GM21717 (cell line): Measurements from ENCODE around the gene NAPA.

Experiments
- ATAC-seq: cut with Tn5 transposase; IDR thresholded peaks from one replicate; pipeline ENCODE4 v1.9.1; 2021; ENCODE audit warnings: mild to moderate bottlenecking, moderate library complexity; ENCODE audit not compliant: unreplicated experiment

The NAPA gene

GRCh38 chr19:47514869-47515588, at the start of gene NAPA:
TSS of gene NAPA (minus strand) at chr19:47515063. CDS start at chr19:47514940, 123 bp downstream.
- peak; percentile 74 for ATAC-seq

GRCh38 chr19:47564081-47564480, 49.2 kb upstream of the NAPA start:
- ATAC-seq, result no peak

GRCh38 chr19:47561440-47562057, 46.7 kb upstream of the NAPA start:
- no peak for ATAC-seq

- ATAC-seq, result no peak
Observed at GRCh38 chr19:47560999-47561398, 46.1 kb upstream of the NAPA start.

DNA sequence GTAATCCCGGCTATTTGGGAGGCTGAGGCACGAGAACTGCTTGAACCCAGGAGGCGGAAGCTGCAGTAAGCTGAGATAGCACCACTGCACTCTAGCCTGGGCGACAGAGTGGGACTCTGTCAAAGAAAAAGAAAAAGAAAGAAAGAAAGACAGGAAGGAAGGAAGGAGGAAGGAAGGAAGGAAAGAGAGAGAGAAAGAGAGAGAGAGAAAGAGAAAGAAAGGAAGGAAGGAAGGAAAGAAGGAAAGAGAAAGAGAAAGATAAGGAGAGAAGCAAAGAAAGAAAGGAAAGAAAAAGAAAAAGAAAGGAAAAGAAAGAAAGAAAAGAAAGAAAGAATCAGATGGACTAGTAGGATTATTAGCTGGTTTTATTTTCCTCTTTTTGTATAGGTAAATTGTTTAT, 35.3 kb upstream of the NAPA start:
- ATAC-seq, result no peak

DNA sequence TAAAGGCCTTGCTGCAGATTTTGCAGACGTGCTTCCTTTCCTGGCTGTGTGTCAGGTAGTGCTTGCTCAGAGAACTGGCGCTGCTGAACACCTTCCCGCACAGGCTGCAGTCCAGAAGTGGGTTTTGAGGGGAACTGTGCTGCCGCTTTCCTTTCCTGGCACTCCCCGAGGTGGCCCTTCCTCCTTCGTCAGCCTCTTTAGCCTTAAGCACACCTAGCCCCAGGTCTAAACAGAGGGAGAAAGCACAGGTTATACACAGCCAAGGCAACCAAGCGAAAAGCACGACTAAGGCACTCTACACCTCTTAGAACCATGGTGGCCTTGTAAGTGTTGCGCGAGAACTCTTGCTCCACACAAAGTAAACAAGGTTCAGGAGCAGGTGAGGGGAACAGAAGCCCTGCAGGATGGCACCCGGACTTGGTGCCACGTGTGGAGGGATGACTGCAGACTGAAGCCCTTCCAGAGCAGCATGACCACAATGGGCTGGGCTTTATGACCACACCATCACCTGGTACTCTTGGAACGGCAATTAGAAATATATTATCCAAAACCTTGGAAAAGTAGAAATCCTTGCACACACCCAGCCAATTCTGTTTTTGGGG, 34.5 kb upstream of the NAPA start:
- no peak for ATAC-seq

DNA sequence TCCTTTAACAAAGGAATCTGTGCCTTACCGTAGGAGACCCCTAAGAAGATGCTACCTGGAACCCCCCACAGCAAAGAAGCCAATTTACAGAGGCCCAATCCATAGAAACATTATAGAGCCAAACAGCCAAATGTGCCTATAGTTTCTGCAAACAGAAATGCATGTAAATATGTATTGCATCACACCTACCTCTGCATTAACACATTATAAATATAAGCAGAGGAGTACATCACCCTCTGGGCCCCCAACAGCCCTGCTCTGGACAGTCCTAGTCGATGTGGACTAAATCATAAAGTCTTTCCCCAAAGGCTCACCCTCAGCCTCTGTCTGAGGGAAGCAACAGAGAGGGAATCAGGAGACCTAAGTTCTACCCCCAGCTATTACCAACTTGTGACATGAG, 32.3 kb upstream of the NAPA start:
- no peak for ATAC-seq

- no peak for ATAC-seq
Observed at GRCh38 chr19:47545061-47545948, 30.4 kb upstream of the NAPA start.

DNA sequence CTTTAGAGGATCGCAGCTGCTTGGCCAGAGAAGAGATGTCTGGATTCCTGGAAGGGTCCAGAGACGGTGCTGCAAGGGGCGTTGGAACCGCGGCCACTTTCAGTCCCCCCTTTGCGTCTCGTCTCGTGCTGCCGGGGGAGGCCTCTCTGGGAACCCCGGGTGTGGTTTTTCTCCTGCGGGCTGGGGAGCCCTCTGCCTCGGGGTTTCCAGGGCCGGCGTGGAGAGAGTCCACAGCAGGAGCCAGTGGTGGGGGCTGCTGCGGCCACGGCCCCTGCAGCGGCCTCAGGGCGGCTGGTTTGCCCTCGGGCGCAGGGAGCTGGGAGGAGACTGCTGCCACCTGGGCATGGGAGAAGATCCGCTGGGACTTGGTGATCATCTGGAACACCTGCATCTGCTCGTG, 29.6 kb upstream of the NAPA start:
- ATAC-seq, result no peak

- no peak for ATAC-seq
Observed at GRCh38 chr19:47544075-47544474, 29.2 kb upstream of the NAPA start.

- ATAC-seq, result no peak
Observed at GRCh38 chr19:47542030-47542475, 27.2 kb upstream of the NAPA start.

GRCh38 chr19:47541518-47541917, 26.7 kb upstream of the NAPA start:
- ATAC-seq, result no peak

- ATAC-seq, result no peak
Observed at GRCh38 chr19:47540748-47541147, 25.9 kb upstream of the NAPA start.

DNA sequence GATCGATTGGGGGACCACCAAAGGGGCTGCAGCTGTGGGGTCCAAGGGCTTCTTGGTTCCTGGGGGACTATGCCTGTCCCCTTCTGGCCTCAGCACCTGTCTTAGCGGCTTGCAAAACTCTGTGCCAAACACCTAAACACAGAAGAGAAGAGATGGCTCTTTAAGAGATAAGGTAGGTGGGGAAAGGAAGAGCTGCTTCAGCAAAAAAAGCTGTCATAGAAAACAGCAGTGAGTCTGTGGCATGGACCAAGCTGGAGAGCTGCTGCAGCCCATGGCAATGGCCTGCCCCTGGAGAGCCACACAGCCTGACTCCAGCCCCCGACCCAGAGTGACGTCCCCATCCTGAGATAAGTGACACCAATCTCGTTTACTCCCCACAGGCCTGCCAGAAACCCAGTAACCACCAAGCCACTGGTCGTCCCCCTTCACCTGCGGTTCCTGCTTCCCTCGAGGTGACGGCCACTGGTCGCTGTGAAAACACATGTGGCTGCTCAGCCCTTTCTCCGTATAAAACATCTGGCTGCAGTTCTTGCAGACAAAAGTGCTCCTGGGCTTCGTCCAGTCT, 25.0 kb upstream of the NAPA start:
- no peak for ATAC-seq

DNA sequence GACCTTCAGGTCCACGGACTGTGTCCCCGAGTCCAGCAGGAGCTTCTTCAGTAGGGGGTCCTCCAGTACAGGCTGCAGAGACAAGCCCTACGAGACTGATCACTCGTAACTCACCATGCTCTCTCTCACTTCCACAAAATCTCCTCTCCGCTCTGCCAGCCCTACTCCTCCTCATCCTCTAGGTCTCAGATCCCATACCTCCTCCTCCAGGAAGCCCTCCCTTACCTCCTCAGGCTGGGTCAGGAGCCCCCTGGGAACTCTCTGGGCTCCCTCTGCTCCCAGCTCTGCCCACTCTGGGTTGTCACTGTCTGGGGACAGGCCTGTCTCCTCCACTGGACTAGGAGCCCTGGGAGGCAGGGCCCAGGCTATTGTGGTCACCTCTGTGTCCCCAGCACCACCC, 23.9 kb upstream of the NAPA start:
- ATAC-seq, result no peak

DNA sequence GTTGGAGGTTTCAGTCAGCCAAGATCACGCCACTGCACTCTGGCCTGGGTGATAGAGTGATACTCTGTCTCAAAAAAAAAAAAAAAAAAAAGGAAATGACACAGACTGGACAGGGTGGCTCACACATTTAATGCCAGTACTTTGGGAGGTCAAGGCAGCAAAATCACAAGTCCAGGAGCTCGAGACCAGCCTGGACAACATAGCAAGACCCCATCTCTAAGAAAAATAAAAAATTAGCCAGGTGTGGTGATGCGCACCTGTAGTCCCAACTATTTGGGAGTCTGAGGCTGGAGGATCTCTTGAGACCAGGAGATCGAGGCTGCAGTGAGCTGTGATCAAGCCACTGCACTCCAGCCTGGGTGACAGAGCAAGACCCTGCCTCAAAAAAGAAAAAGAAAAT, 22.6 kb upstream of the NAPA start:
- no peak for ATAC-seq

- ATAC-seq, result no peak
Observed at GRCh38 chr19:47534628-47535027, 19.8 kb upstream of the NAPA start.

- ATAC-seq, result no peak
Observed at GRCh38 chr19:47531640-47532387, 17.0 kb upstream of the NAPA start.

DNA sequence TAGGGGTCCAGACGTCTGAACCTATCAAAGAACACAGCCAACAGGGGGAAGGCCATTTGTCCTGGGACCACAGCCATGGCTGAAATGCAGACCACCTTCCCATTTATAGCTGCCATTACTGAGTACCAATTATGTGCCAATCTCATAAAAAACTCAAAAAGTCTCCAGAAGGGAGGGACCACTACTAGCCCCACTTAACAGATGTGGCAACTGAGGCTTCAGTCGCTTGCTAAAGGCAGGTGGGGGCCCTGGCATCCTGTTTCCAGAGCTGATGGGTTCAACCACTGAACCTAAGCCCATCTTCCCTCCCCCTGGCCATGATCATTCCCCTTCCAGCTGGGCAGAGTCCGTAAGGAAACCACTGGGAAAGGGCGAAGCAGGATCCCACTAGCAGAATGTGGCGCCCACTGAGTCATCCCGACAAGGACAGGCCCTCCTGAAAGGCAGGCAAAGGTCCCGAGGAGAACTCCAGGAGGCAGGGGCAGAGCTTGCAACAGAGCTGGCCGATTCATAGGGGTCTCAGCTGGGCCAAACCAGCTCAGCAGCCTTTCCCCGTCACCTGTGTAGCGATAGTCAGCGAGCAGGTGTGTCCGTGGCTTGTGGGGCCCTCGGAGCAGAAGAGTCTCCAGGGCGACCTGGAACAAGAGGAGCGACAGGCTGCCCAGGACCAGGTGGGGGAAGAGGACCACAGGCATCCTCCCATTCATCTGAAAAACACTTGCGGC, 14.3 kb upstream of the NAPA start:
- ATAC-seq, result no peak

DNA sequence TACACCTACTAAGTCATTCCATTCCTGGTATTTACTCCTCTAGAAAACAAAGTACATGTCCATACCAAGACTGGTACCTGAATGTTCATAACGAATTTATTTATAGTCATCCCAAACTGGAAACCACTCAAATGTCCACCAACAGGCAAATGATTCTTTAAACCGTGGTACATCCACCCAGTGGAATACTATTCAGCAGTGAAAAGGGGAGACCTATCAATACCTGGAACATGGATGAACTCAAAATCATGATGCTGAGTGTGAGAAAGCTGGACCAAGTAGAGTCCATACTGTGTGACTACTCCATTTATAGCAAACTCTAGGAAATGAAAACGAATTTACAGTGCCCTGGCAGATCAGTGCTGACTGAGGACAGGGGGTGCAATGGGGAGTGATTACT, 11.9 kb upstream of the NAPA start:
- no peak for ATAC-seq
